Brain microvascular endothelial cell (primary cell): ENCODE data around the gene LYSET.

Experiments
- DNase-seq: peaks from one replicate; pipeline ENCODE4 v3.0.0-alpha.2; 2020
- H3K27ac ChIP-seq: fragments of 250-450 bp; sonication (Bioruptor Pico); 2 replicates; pipeline ENCODE4 v1.5.1; 2020; ENCODE audit warnings: mild to moderate bottlenecking, moderate library complexity
- H3K27me3 ChIP-seq: fragments of 250-450 bp; sonication (Bioruptor Pico); replicated peaks from 2 replicates; pipeline ENCODE4 v1.5.1; 2020; ENCODE audit warnings: mild to moderate bottlenecking
- H3K36me3 ChIP-seq: fragments of 250-450 bp; sonication (Bioruptor Pico); replicated peaks from 2 replicates; pipeline ENCODE4 v1.5.1; 2020; ENCODE audit warnings: mild to moderate bottlenecking
- H3K4me3 ChIP-seq: 2 replicates; pipeline ENCODE4 v1.5.1; 2011; ENCODE audit warnings: low read depth, mild to moderate bottlenecking, control low read depth, low read length, moderate library complexity
- in situ Hi-C: cut with HindIII; loops from 2 replicates; pipeline ENCODE4 v1.10.0; 2017; ENCODE audit warnings: low sequenced_read_pairs, low pct_ligation_motif_present
- TF ChIP-seq, protein P1 (sequence below): IDR thresholded peaks from 2 replicates; pipeline ENCODE4 v1.5.1; 2011; ENCODE audit warnings: low read depth, mild to moderate bottlenecking, moderate library complexity, low read length, control low read depth, inconsistent platforms; ENCODE audit errors: missing control alignments

LYSET gene

DNA sequence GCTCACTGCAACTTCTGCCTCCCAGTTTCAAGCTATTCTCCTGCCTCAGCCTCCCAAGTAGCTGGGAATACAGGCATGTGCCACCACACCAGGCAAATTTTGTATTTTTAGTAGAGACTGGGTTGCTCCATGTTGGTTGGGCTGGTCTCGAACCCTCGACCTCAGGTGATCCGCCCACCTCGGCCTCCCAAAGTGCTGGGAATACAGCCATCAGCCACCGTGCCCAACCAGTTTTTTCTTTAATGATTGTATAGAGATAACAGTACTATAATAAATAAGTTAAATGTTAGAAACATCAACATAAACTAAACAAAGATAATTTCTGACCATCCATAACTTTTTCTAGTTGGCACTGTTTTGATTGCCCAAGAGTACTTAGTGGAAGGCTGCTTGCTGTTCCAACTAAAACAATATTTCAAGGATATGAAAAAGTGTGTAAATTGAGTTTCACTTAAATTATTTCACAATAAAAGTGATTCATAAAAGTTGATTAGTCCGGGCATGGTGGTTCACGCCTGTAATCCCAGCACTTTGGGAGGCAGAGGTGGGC lies 16.1 kb downstream of the LYSET start:
- Histone ChIP-seq H3K27ac (no peak overlapping the region), H3K27me3 (no peaks in the 10 kb centered on the region), H3K4me3 (no peak overlapping the region), H3K36me3 (no peaks in the 10 kb centered on the region)
- TF ChIP-seq, protein P1, sequence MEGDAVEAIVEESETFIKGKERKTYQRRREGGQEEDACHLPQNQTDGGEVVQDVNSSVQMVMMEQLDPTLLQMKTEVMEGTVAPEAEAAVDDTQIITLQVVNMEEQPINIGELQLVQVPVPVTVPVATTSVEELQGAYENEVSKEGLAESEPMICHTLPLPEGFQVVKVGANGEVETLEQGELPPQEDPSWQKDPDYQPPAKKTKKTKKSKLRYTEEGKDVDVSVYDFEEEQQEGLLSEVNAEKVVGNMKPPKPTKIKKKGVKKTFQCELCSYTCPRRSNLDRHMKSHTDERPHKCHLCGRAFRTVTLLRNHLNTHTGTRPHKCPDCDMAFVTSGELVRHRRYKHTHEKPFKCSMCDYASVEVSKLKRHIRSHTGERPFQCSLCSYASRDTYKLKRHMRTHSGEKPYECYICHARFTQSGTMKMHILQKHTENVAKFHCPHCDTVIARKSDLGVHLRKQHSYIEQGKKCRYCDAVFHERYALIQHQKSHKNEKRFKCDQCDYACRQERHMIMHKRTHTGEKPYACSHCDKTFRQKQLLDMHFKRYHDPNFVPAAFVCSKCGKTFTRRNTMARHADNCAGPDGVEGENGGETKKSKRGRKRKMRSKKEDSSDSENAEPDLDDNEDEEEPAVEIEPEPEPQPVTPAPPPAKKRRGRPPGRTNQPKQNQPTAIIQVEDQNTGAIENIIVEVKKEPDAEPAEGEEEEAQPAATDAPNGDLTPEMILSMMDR, result no peak
- no peak for DNase-seq
- in situ Hi-C loops, result no loop called here

DNA sequence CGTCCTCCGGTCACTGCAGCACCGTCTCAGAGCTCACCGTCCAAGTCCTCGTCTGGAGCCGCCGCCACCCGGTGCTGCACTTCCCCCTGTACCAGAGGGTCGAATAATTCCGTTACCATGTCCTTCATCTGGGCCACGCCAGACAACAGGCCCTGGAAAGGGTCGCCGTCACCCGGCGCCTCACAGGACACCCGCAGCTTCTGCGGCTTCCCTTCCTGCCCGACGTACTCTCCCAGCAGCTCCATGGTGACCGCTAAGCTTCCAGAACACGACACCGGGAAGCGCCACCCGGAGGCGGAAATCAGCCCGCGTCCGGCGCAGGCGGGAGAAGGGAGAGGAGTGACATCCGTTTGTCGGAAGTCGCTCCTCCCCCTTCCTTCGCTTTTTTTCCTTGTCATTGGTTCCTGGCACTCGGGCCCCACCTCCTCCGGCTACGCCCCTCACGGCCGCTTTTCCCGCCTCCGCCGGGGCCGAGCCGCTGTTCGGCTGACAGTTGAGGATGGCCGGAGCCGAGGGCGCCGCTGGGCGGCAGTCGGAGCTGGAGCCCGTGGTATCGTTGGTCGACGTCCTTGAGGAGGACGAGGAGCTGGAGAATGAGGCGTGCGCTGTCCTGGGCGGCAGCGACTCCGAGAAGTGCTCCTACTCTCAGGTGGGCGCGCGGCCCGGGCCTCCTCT lies 21.8 kb downstream of the LYSET start, which contains the start of the genes GON7 and UBR7:
GON7 (minus strand) TSS at position 273 of the 675 bp plus-strand sequence; CDS start at position 245, 28 bp downstream.
UBR7 (plus strand) TSS at position 464 of the 675 bp plus-strand sequence; CDS start at position 500, 36 bp downstream.
- Histone ChIP-seq H3K27ac (peak within 1 kb of the TSS; percentile 51), H3K4me3 (peak within 1 kb of the TSS; percentile 88), H3K36me3 (no peaks in the 10 kb centered on the region), H3K27me3 (no peaks in the 10 kb centered on the region)
- peak; percentile 97 for DNase-seq
- in situ Hi-C loops, result no loop called here
- TF ChIP-seq, protein P1, result peak; percentile 40

GRCh38 chr14:93207468-93208308 lies 22.6 kb downstream of the LYSET start:
- Histone ChIP-seq H3K27me3 (no peaks in the 10 kb centered on the region), H3K27ac (peak overlapping the region; percentile 2), H3K4me3 (peak overlapping the region; percentile 88), H3K36me3 (peaks cover 3% of the 10 kb centered on the region)
- in situ Hi-C loops, result no loop called here
- TF ChIP-seq, protein P1, result peak; percentile 76
- peak; percentile 38 for DNase-seq

DNA sequence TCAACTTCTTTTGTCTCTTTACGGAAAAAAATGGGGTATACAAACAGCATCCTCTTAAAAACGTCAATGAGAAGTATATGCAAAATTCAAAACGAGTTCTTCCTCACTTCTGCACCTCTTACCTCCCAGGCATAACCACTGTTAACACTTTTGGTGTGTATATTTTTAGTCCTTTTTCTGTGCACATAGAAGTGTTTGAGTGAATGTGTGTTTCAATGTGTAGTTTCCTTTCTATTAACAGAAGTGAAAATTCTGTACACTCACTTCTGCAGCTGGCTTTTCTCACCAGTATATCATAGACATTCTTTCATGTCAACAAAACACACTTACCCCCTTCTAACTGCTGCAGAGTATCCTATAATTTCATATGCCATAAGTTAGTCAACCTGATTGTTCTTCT lies 27.3 kb downstream of the LYSET start:
- TF ChIP-seq, protein P1, result no peak
- no peak for DNase-seq
- Histone ChIP-seq H3K27ac (no peak overlapping the region), H3K27me3 (no peaks in the 10 kb centered on the region), H3K4me3 (no peak overlapping the region), H3K36me3 (peaks cover 8% of the 10 kb centered on the region)
- in situ Hi-C loops, result no loop called here

DNA sequence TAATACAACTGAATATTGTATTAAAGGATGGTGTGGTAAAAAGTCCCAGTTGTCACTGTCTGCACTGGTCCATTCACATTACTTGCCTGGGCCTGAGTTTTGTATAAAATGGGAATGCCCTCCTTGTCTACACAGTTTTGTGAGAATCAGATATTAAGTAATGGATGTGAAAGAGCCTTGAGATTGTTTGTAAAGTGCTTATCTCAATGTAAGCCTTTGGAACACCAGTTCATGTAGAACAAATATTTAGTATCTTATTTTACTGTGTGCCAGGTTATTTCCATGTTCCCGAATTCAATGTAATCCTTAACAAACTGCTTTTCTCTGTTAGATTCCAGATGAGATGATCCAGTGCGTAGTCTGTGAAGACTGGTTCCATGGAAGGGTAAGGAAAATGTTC lies 29.5 kb downstream of the LYSET start:
- Histone ChIP-seq H3K4me3 (no peak overlapping the region), H3K36me3 (peaks cover 12% of the 10 kb centered on the region), H3K27me3 (no peaks in the 10 kb centered on the region), H3K27ac (no peak overlapping the region)
- TF ChIP-seq, protein P1, result no peak
- DNase-seq, result no peak
- in situ Hi-C loops, result no loop called here
